Measurements from ENCODE around the gene UBE2QL1. TPM values are rescaled to one million over a fixed set of nuclear protein-coding genes. Genes with fewer than 3 reads are reported as not detected.

UBE2QL1 gene
- total and polyA plus RNA-seq, 2 of the 8 experiments (the other 6 are each of a cell fraction or from before 2014, with no cell fraction given) = 0.43 to 0.65 TPM

DNA sequence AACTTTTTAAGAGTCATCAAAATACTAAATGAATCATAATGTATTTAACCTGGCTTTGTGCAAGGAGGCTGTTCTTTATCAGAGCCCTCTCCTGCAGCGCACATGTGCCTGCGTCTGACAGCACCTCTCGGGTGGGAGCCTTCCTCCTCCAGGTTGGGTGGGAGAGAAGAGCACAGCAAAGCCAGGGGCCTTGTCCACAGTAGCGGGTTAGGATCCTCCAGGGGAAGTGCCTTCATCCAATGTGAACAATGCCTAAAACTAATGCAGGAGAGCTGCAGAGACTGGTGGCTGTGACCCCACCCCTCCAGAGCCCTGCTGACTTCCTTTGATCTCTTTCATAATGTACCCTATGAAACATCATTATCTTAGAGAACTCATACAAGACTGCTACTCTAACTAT is 10.2 kb downstream of the UBE2QL1 start:
- Histone ChIP-seq H2BK12ac (ENCODE audit: low read depth, low read length) (no peak overlapping the region), H3K18ac (ENCODE audit: extremely low read depth, low read length) (no peak overlapping the region), H3K14ac (ENCODE audit: insufficient read length) (no peak overlapping the region), H2BK20ac (ENCODE audit: low read length) (no peak overlapping the region), H3K36me3 (ENCODE audit: control insufficient read depth in 2 of 4, insufficient read depth in 4 of 4, low read length in 3 of 4) (no peaks in the 10 kb centered on the region), H4K20me1 (replicated peaks in 1 of 2; ENCODE audit: control insufficient read depth in 1 of 2, insufficient read depth in 2 of 2, low read length in 2 of 2) (peaks cover 0 to 4% of the 10 kb centered on the region in 2 experiments), H3K23me2 (ENCODE audit: low read depth, low read length) (no peaks in the 10 kb centered on the region), H3K9ac (replicated peaks in 1 of 4; ENCODE audit: extremely low read depth in 1 of 4, low read depth in 3 of 4, low read length in 3 of 4) (no peak overlapping the region), H4K91ac (replicated peaks; ENCODE audit: insufficient read length, low read length) (no peak overlapping the region), H3K4me1 (replicated peaks in 1 of 4; ENCODE audit: control insufficient read depth in 3 of 4, insufficient read depth in 4 of 4, low read length in 3 of 4) (no peaks in the 10 kb centered on the region), H3K27ac (ENCODE audit: low read depth, low read length) (no peak overlapping the region), H2AK5ac (ENCODE audit: low read depth, low read length) (no peak overlapping the region), H3K4ac (replicated peaks; ENCODE audit: insufficient read length, low read depth, low read length) (no peak overlapping the region), H3K4me2 (ENCODE audit: insufficient read depth in 1 of 2, low read depth in 2 of 2, low read length in 2 of 2) (no peak overlapping the region), H2BK120ac (replicated peaks; ENCODE audit: low read depth, low read length) (no peak overlapping the region), H3K56ac (replicated peaks; ENCODE audit: insufficient read length, low read depth, low read length) (no peak overlapping the region), H3K79me1 (ENCODE audit: low read depth, low read length) (no peaks in the 10 kb centered on the region), H4K5ac (ENCODE audit: insufficient read length, low read depth, low read length) (no peak overlapping the region), H3K4me3 (ENCODE audit: extremely low read depth in 1 of 4, insufficient read depth in 2 of 4, low read depth in 3 of 4, low read length in 4 of 4) (no peak overlapping the region), H3K27me3 (replicated peaks in 1 of 4; ENCODE audit: control insufficient read depth in 3 of 4, extremely low read depth in 1 of 4, insufficient read depth in 3 of 4, low read length in 3 of 4) (peaks cover 0 to 22% (median 7%) of the 10 kb centered on the region in 4 experiments; a peak in 6 of 7 replicates), H3K23ac (ENCODE audit: insufficient read length) (no peak overlapping the region), H4K8ac (ENCODE audit: extremely low read depth, insufficient read depth, low read length) (peak overlapping the region; percentile 16; the same call in 1 of the 2 replicates), H2BK15ac (ENCODE audit: low read length) (no peak overlapping the region), H3K9me3 (ENCODE audit: insufficient read depth in 2 of 2, low read depth in 1 of 2, low read length in 1 of 2) (no peaks in the 10 kb centered on the region), H3K79me2 (ENCODE audit: control insufficient read depth in 1 of 2, insufficient read depth in 2 of 2, low read length in 2 of 2) (no peaks in the 10 kb centered on the region), H2AFZ (ENCODE audit: low read length) (no peak overlapping the region), H2BK5ac (ENCODE audit: low read depth, low read length) (no peak overlapping the region)
- DNase-seq (ENCODE audit: low read depth in 1 of 2, low spot score in 2 of 2) (no peak), FAIRE-seq (no peak)
- 87% methylated on average over 4 of the region's 4 CpGs; no CpG with 5 or more reads in 1 of the 2 experiments for WGBS, 2 experiments (ENCODE audit: extremely low coverage in 1 of 2, insufficient coverage in 1 of 2, insufficient read length in 1 of 2, insufficient replicate concordance in 2 of 2, low coverage in 1 of 2, low lambda C conversion rate in 2 of 2, missing lambda C conversion rate in 1 of 2)
- POLR2A ChIA-PET (ENCODE audit: partially characterized antibody) = no interaction called here
- CTCF ChIA-PET (ENCODE audit: partially characterized antibody) = no interaction called here
- TF ChIP-seq KDM4A (IDR thresholded peaks at IDR 0.05; ENCODE audit: low read depth, low read length, severe bottlenecking) (no peak), MAFK (IDR thresholded peaks at IDR 0.05; ENCODE audit: low read depth, low read length) (no peak)
- TF ChIP-seq, protein P1, sequence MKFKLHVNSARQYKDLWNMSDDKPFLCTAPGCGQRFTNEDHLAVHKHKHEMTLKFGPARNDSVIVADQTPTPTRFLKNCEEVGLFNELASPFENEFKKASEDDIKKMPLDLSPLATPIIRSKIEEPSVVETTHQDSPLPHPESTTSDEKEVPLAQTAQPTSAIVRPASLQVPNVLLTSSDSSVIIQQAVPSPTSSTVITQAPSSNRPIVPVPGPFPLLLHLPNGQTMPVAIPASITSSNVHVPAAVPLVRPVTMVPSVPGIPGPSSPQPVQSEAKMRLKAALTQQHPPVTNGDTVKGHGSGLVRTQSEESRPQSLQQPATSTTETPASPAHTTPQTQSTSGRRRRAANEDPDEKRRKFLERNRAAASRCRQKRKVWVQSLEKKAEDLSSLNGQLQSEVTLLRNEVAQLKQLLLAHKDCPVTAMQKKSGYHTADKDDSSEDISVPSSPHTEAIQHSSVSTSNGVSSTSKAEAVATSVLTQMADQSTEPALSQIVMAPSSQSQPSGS (IDR thresholded peaks at IDR 0.05; ENCODE audit: low read length) = no peak

All from H1 (cell line).